ENCODE data around the gene CYP1A1.
"Not testable (repeated sequence)": the region's sequence is repeated elsewhere in the genome, so short reads cannot be mapped to it uniquely, and the experiment has no call there.

The CYP1A1 gene

GRCh38 chr15:74725225-74725774 is at the start of gene CYP1A1:
Gene CYP1A1, minus strand, starts transcription at chr15:74725528. Its CDS starts 2,431 bp downstream, at chr15:74723097.
- DNase-seq = no peak

GRCh38 chr15:74773731-74774252 is 48.5 kb upstream of the CYP1A1 start:
- DNase-seq = peak; percentile 4

- no peak for DNase-seq
Observed at GRCh38 chr15:74773329-74773728, 48.0 kb upstream of the CYP1A1 start.

- DNase-seq = no peak
Observed at GRCh38 chr15:74770211-74770903, 45.0 kb upstream of the CYP1A1 start.

GRCh38 chr15:74769463-74770025 is 44.2 kb upstream of the CYP1A1 start:
- no peak for DNase-seq

- peak; percentile 38 for DNase-seq
Observed at GRCh38 chr15:74768771-74769342, 43.5 kb upstream of the CYP1A1 start.

- no peak for DNase-seq
Observed at GRCh38 chr15:74768099-74768770, 42.9 kb upstream of the CYP1A1 start.

- DNase-seq = no peak
Observed at GRCh38 chr15:74767167-74768098, 42.1 kb upstream of the CYP1A1 start.

GRCh38 chr15:74763416-74763815 is 38.1 kb upstream of the CYP1A1 start:
- DNase-seq = peak; percentile 46

GRCh38 chr15:74762791-74763150 is 37.4 kb upstream of the CYP1A1 start:
- DNase-seq = no peak

GRCh38 chr15:74758736-74759135 is 33.4 kb upstream of the CYP1A1 start:
- no peak for DNase-seq

GRCh38 chr15:74754593-74755215 is 29.4 kb upstream of the CYP1A1 start:
- no peak for DNase-seq

- no peak for DNase-seq
Observed at GRCh38 chr15:74752531-74752930, 27.2 kb upstream of the CYP1A1 start.

- no peak for DNase-seq
Observed at GRCh38 chr15:74752011-74752410, 26.7 kb upstream of the CYP1A1 start.

GRCh38 chr15:74750751-74751150 is 25.4 kb upstream of the CYP1A1 start:
- no peak for DNase-seq

GRCh38 chr15:74749832-74750231 is 24.5 kb upstream of the CYP1A1 start:
- DNase-seq = no peak

GRCh38 chr15:74748322-74748946 is 23.1 kb upstream of the CYP1A1 start, which contains the start of gene CYP1A2:
Gene CYP1A2, plus strand, starts transcription at chr15:74748845. Its CDS starts 894 bp downstream, at chr15:74749739.
- no peak for DNase-seq

GRCh38 chr15:74746389-74746788 is 21.1 kb upstream of the CYP1A1 start:
- DNase-seq = no peak

- no peak for DNase-seq
Observed at GRCh38 chr15:74742422-74742821, 17.1 kb upstream of the CYP1A1 start.

GRCh38 chr15:74738239-74738638 is 12.9 kb upstream of the CYP1A1 start:
- DNase-seq = not testable (repeated sequence)

- no peak for DNase-seq
Observed at GRCh38 chr15:74735305-74735704, 10.0 kb upstream of the CYP1A1 start.

Data from NCI-H774 (cell line).